HG03066 (cell line): Measurements from ENCODE around the gene RBBP5.

ENCODE experiments used
- ATAC-seq: cut with Tn5 transposase; IDR thresholded peaks from one replicate; pipeline ENCODE4 v1.9.1; 2021; ENCODE audit warnings: low read depth; ENCODE audit not compliant: unreplicated experiment

Gene RBBP5

DNA sequence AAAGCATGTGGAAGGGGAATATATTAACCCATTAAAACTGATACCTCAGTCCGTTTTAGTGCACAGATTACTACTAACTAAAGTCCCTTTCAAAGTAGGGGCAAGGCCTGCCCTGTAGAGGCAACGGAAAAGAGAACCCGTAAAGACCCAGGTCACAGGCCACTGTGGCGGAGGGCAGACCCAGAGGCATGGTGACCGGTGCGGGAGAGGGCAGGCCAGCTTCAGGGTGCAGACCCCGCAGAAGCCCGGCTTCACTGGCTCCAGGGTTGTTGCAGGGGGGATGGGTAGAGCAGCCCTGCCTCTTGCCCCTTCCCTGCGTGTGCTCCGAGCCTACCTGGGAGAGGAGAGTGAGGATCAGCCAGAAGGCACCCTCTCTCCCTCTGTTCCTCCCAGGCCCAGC lies 61.0 kb downstream of the RBBP5 start:
- no peak for ATAC-seq

DNA sequence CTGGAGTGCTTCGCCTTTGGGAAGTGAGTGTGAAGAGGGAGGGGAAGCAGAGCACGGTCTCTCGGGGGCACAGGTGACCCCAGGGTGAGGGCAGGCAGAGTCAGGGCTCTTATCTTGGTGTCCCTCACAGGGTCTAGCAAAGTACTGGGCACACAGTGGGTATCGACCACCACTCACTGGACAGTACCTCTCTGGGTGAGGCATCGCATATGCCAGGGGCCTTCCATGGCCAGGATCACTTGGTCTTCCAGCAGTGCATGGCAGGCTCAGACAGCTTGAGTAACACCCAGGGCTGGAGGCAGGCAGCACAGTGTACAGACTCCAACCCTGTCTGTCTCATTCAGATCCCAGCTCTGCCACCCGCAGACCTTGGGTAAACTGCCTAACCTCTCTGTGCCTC lies 62.1 kb downstream of the RBBP5 start:
- no peak for ATAC-seq

DNA sequence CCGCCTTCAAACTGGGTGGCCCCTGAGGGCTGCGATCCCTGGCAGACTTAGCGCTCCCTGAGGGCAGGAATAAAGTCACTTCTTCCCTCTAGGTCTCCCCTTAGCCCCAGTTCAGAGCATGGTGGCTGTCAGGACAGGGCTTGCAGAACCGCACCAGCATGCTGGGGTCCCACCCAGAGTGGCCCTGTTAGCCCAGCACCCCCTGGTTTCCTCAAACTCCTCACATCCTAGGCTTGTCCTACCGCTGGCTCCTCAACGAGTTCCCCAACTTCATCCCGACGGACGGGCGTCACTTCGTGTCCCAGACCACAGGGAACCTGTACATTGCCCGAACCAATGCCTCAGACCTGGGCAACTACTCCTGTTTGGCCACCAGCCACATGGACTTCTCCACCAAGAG lies 62.9 kb downstream of the RBBP5 start:
- no peak for ATAC-seq

GRCh38 chr1:205057808-205058575 lies 63.8 kb downstream of the RBBP5 start:
- no peak for ATAC-seq

GRCh38 chr1:205056956-205057568 lies 64.7 kb downstream of the RBBP5 start:
- ATAC-seq, result no peak

DNA sequence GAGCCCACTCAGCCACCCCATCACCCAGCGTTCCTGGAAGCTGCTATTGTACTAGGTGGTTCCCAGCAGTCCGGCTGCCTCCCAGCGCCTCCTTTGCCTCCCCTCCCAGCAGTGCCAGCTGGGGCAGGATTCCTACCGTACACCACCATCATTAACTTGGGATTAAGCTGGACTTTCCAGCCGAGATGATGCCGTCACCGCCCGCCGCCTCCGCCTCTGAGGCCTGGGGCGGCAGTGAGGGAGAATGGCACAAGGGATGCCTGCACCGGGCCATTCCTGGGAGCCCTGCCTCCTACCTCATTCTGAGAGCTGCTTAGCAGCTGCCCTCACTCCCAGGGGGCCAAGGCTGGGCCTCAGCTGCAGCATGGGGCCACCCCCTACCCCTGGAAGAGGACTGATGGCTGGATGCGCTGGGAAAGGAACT lies 65.6 kb downstream of the RBBP5 start:
- ATAC-seq, result no peak

- ATAC-seq, result no peak
Measured at GRCh38 chr1:205054013-205054412, 67.8 kb downstream of the RBBP5 start.

DNA sequence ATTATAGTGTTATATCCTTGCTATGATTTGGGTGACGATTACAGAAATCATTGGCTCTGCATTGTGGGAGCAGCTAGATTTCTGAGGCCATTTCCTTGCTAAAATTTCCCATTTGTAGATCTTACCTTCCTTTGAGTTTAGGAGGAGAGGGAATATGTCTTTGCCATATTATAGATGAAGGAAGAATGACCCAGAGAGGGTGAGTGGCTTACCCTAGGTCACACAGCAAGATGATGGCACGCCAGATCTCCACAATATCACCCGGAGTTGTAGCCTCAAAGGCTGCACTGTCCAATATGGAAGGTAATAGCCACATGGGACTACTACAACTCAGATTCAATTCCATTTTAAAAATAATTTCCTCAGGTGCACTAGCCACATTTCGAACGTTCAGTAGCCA lies 68.5 kb downstream of the RBBP5 start:
- no peak for ATAC-seq

GRCh38 chr1:205052690-205053089 lies 69.1 kb downstream of the RBBP5 start:
- no peak for ATAC-seq

- ATAC-seq, result no peak
Measured at GRCh38 chr1:205049479-205049878, 72.3 kb downstream of the RBBP5 start.

DNA sequence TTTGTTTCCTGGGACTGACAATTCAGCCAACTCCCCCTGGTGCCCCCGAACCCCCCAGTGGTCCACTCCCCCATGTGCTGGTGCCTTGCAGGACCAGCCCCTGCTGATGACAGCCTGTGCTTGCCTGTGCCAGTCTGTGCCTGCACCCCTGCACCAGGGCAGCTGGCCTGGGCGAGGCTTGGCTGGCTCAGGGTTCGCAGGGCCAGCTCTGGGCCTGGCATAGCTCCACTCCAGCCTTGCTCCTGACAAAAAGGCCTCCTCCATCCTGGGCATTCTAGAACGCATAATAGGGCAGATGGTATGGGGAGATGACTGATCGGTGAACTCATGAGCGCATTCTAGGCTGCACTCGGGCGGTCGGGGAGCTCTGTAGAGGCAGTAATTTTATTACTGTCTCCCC lies 73.4 kb downstream of the RBBP5 start:
- ATAC-seq, result no peak

- no peak for ATAC-seq
Measured at GRCh38 chr1:205047764-205048231, 74.0 kb downstream of the RBBP5 start.

DNA sequence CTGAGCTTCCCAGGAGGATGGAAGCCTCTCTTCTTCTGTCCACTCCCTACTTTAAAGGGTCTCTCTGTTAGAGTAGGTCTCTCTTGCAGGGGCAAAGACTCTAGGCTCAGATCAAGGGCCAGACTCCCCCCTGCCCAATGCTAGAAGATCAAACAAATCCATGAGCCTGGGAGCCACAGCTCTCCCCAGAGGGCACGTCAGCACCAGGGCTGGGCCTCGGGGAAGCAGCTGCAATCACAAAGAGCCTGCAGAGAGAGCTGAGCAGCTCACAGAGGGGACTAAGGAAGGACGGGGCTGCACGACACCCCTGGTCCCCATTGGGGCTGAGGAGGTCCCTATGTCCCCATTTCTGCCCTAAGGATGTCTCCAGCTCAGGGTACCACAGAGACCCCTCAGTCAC lies 74.9 kb downstream of the RBBP5 start:
- no peak for ATAC-seq

GRCh38 chr1:205045146-205045545 lies 76.6 kb downstream of the RBBP5 start:
- ATAC-seq, result no peak

DNA sequence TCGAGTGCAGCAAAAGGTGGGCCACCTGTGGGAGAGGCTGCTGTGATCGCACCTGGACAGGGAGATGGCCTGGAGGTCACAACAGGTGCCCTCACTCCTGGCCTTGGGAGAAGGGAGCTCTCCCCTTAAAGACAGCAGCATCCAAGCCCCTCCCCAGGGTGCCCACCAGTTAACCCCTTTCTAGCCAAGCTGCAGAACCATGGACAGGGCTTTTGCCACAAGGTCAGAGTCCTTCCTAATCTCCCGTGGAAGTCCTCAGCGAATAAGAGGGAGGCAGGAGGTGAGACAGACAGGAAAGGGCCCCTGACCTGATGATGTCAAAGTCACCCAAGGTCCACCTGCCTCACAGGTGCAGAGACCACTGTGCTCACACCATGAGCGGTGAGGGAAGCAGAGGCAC lies 77.0 kb downstream of the RBBP5 start:
- ATAC-seq, result no peak

DNA sequence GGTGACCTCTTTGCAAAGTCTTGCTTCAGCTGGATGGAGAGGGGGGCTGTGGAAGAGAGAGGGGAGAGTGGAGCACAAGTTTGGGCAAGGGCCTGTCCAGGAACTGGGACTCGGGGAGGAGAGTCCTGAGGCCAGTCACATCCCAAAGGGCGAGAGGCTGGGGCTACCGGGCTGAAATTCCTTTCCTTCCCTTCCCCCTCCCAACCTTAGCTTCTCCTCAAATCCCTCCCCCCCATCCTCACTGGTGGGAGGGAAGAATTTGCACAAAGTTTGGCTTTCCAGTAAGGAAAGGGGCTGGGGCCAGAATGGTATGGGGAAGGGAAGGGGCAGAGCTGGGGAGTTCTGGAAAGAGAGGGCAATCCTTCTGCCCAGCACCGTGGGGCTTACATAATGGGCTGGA lies 77.9 kb downstream of the RBBP5 start:
- no peak for ATAC-seq

DNA sequence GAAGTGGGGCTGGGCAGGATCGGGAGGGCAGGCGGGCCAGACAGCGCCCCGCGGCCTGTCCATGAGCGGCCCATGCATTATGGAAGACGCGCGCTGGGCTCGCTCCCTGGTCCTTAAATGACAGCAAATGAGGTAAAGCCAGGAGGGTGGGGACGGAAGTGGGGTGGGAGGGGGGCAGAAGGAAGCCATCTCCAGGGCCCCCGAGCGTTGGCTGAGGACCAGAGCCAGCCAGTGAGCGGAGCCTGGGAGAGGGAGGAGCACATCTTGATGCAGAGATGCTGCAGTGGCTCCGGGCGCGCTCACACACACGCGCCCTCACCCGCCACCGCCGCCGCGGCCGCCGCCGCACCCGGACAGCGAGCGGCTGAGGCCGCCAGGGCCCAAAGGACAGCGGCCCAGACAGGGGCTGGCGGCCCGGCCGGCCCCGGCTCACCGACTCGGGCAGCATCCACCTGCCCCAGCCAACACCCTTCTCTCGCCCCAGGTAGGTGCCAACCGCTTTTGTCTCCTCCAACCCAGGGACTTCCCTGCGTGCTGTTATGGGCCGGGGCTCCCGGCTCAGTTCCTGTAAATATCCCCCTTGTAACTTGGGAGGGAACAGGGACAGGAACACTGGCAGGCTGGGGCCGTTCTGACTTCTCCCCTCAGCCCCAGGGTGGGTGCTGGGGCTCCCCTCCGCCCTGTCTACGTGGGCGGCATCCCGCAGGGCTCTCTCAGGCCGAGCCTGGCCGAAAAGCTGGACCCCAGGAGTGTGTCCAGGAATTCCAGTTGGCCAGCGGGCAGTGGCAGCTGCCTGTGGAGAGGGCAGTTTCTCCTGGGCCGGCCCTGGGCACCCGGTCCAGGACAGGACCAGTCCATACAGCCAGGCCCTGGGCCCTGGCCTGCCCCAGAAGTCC lies 78.6 kb downstream of the RBBP5 start, which contains the start of gene CNTN2:
Gene CNTN2 (plus strand): TSS at position 302 of the 896 bp plus-strand sequence. CDS start 9,974 bp downstream, outside the sequence.
- no peak for ATAC-seq

GRCh38 chr1:205041998-205042910 lies 79.5 kb downstream of the RBBP5 start:
- ATAC-seq, result no peak

DNA sequence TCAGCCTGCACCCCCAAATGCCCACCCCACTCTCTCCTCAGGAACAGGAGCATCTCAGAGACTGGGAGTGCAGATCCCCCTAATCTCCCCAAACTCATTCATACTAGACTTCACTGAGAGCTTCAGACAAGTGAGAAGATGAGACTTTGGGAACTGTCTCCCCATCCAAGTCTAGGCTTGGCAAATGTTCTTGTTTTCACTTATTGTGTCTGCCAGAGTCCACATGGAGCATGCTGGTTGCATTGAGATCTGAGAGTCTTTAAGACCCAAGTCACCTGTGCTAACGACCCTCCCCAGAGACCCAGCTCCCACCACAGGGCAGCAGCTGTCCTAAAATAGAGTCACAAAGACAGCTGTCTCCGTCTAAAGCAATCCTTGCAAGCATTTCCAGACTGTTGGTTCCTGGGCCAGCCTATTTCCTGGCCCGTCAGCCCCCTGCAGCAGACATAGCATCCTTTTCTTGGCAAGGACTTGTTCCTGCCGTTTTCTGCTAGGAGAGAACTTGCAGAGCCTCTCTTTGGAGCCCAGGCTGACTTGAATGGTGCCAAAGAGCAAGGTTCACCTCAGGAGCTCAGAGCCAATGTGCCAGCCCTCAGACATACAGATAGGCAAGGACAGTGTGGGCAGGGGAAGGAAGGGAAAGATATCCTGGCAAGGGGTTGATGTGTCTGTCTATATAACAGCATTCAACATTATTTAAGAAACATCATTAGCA lies 80.6 kb downstream of the RBBP5 start:
- ATAC-seq, result no peak
